Heart left ventricle (tissue), 13 donors: ENCODE data around the gene SLC4A2.

ENCODE experiments used
- CTCF ChIP-seq, 12 donors: fragments of 200-600 bp; sonication (generic) in 4 of 12; IDR thresholded peaks; one replicate each; pipeline versions ENCODE4 v1.5.0 to v1.8.0; 2018 to 2022; ENCODE audit warnings: antibody characterized with exemption in 12 of 12, mild to moderate bottlenecking in 5 of 12
- POLR2A ChIP-seq, 2 donors: fragments of 450-650 bp; IDR thresholded peaks; one replicate each; pipeline ENCODE4 v1.6.1; 2017; ENCODE audit warnings: antibody characterized with exemption in 2 of 2, mild to moderate bottlenecking in 2 of 2, moderate library complexity in 2 of 2
- donor health status: ischemic (EF 13 %, LVEDD 7.1; RV severe dilation, severe dysfunction).
- donor health status: DM: no; HTN: yes; CAD: no.
- donor health status: DM: no; HTN: no; CAD: no.
- donor health status: ischemic (EF 25% LVEDD 6.9; RV normal size, moderate dysfunction).
- donor health status: ischemic (EF 25% LVEDD 5.7; RV mildly dilated, moderate dysfunction).
- donor health status: ischemic (EF 35%, LVEDD 5.7; RV mildly dilated, moderate dysfunction).
- donor health status: nonischemic (EF 11% LVEDD 7.7; RV severe dilation, severe dysfunction).
- donor health status: DM: yes; HTN: yes; CAD: no.
- donor health status: PGD.
- donor health status: ischemic (EF 29% LVEDD 5.4; RV normal size, mild dysfunction).
- donor health status: nonischemic (EF 23%, LVEDD 6.1; RV moderate dilation, normal function).

DNA sequence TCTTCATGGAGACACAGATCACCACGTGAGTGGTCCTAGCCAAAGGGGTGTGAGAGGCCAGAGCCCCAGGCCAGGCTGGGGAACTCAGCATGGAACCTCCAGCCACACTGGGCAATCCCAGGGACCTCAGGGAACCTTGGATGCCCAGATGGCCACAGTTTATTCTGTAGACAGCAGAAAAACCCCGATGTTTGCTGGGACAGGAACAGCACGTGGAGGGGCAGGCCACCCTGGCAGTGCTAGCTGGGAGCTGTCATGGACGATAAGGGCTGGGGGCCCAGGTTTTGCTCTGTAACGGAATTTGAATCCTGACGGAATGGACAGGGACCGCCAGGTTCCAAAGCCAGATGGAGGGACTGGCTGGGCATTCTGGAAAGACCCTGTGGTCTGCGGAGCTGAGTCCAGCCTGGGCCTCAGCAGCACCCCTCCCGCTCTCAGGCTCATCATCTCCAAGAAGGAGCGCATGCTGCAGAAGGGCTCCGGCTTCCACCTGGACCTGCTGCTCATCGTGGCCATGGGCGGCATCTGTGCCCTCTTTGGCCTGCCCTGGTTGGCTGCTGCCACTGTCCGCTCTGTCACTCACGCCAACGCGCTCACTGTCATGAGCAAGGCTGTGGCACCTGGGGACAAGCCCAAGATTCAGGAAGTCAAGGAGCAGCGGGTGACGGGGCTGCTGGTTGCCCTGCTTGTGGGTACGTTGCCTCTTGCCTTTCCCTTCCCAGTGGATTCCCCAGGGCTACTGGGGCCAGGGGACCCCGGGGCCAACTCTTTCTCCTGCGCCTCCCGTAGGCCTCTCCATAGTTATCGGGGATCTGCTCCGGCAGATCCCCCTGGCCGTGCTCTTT, 15.7 kb downstream of the SLC4A2 start:
- TF ChIP-seq POLR2A (IDR thresholded peaks at IDR 0.05) = no peak
- TF ChIP-seq CTCF (IDR thresholded peaks at IDR 0.05) = no peak
